DMS53 treated with DMSO at 0.1 percent for 48 hours (cell line): ENCODE results near the gene DSG2.
"Not testable (repeated sequence)": the region's sequence is repeated elsewhere in the genome, so short reads cannot be mapped to it uniquely, and the experiment has no call there.

Experiments
- DNase-seq: peaks from one replicate; lab custom pipeline; 2025; ENCODE audit not compliant: unreplicated experiment; lab: John Stamatoyannopoulos, UW

The DSG2 gene

DNA sequence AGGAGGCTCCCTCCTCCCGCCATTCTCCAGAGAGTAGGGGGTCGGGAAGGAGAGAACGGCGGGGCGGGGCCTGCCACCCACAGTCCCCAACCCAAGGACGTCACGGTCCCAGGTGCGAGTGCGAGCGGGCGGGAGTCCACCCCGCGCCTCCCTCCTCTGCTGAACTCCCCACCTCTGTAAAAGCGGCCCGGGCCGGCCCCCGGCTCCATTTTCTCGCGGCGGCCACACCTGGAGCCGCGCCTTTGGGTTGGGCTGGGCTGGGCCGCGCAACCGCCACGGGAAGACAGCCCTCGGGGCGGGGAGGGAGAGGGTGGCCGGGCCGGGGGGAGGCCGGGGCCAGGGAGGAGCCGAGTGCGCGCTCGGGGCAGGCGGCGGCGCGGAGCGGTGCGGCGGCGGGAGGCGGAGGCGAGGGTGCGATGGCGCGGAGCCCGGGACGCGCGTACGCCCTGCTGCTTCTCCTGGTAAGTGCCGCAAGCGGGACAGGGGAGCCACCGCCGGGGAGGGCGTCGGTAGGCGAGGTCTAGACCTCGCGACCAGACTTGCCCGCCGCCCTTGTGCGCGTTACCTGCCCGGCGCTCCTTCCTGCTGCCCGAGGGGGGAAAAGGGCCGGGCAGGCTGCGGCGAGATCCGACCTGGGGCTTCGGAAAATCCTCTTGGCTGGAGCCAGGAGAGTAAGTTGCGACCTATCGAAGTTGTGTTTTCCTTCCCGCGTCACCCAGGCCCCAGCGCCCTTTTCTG, at the start of gene DSG2:
Gene DSG2, plus strand, starts transcription at position 342 of the 738 bp plus-strand sequence. Its CDS starts 75 bp downstream, at position 417.
- peak; percentile 18 for DNase-seq

DNA sequence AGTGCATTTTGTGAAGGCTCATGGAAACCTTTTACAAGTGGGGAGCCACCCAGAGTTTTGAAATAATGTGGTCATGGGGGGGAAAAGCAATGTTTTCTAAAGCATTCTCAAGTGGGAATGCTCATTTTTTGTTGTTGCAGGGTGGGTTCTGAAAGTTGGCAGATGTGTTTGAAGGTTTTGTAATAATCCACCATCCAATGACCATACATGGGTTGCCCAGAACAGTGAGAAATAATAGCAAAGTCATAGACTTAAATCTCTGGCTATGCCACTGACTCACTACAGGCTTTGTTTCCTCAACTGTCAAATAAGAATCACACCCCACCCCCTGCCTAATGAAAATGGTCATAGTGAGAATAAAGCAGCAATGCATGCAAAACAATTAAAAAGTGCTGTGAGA, 47.6 kb upstream of the DSG2 start:
- DNase-seq = no peak

- no peak for DNase-seq
Observed at GRCh38 chr18:31451625-31452024, 46.4 kb upstream of the DSG2 start.

GRCh38 chr18:31454066-31454708, 43.8 kb upstream of the DSG2 start:
- no peak for DNase-seq

- DNase-seq = no peak
Observed at GRCh38 chr18:31469629-31470028, 28.3 kb upstream of the DSG2 start.

DNA sequence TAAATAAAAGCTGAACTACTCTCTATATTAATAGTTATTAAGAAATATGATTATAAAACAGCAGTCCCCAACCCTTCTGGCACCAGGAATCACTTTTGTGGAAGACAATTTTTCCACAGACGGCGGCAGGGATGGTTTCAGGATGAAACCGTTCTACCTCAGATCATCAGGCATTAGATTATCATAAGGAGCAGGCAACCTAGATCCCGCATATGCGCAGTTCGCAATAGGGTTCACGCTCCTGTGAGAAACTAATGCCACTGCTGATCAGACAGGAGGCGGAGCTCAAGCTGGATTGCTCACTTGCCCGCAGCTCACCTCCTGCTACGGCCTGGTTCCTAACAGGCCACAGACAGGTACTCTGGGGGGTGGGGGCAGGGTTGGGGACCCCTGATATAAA, 19.3 kb upstream of the DSG2 start:
- DNase-seq = no peak

GRCh38 chr18:31482051-31482450, 15.9 kb upstream of the DSG2 start:
- DNase-seq = no peak

DNA sequence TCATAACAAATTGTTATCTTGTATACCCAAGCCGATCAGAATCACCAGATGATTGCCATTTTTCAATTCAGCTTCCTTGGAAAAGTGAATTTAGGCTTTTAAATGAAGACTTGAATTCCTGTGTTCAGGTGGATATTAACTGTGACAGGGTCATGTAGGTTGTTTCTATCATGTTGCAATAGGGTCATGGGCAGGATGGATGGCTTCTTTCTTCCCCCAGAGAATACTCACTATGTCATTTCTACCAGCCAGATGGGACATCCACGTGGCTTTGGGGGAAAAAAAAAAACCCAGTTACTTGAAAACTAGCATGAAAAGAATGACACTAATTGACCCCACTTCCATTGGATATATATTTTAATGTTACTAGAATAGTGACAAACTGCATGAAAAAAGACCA, 14.6 kb upstream of the DSG2 start:
- no peak for DNase-seq

GRCh38 chr18:31484461-31484860, 13.5 kb upstream of the DSG2 start:
- no peak for DNase-seq

DNA sequence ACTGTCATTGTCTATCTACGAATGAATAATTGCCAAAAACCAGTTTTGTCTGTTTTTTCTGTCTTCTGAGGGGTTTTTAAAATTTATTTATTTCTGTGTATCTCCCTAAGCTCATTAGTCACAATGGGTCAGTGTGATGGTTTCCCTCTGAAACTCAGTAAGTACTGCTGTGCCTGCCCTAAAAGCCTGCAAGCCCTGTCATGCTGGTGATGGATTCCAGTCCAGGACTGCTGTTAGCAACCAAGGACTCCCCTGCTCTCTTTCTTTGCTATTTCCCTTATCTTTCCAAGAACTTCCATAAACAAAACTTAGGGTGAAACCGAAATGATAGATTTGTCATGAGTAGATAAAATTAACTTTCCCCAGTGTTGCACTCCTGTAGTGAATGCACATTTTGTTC, 11.8 kb upstream of the DSG2 start:
- DNase-seq = no peak

GRCh38 chr18:31487246-31488015, 10.5 kb upstream of the DSG2 start:
- DNase-seq = no peak

DNA sequence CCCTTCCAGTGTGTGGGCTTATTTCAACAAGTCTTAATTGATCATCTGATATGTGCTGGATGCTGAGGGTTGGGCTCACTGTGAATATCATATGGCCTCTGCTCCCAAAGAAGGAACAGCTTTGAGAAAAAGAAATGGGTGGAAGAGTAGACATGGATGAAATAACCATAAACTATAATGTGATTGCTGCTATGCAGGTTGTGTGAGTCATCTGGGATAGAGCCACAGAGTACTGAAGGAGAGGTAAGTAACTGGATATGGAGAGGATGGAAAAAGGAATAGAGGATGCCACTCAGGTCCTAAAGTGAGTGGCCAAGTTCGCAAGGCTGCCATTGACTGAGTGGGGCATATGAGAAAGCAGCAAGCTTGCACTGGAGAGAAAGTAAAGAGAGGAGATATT, 8.7 kb upstream of the DSG2 start:
- DNase-seq = no peak

- DNase-seq = peak; percentile 15
Observed at GRCh38 chr18:31490387-31490786, 7.6 kb upstream of the DSG2 start.

GRCh38 chr18:31490833-31491232, 7.1 kb upstream of the DSG2 start:
- DNase-seq = no peak

- no peak for DNase-seq
Observed at GRCh38 chr18:31491586-31491985, 6.4 kb upstream of the DSG2 start.

DNA sequence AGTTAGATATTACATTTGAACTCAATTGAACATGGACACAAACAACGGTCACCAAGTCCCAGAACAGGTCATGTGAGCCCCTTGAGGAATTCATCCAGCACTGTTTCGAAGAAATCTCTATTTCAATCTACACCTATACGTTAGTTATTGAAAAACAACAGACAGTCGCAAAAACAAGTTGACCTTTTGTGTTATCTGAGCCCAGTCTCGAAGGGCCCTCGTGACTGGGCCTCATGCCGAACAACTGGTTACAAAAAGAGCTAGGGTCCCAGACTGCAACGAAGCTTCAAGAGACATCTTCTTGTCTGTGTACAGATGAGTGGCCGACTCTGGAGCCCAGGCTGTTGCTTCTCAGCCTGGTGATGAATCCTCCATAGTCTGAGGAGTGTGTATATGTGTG, 5.3 kb upstream of the DSG2 start:
- no peak for DNase-seq

DNA sequence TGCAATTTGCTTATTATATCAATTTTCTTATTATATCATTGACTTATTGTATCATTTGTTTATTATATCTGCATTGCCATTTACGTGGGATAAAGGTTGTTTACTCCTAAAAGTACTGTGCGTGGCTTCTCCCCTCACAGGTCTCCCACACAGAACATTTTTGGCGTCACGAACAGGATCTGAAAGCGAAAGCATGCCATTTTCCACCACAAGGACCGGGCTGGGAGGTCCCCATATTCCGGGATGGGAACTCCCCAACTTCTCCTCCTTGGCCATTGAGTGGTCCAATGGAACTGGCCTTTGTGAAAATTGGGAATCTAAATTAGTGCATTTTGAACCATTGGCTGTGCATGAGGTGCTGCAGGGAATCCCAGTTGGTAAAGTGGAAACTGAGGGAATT, 4.8 kb upstream of the DSG2 start:
- DNase-seq = no peak

GRCh38 chr18:31493941-31494340, 4.0 kb upstream of the DSG2 start:
- DNase-seq = no peak

- not testable (repeated sequence) for DNase-seq
Observed at GRCh38 chr18:31494705-31495244, 3.2 kb upstream of the DSG2 start.

DNA sequence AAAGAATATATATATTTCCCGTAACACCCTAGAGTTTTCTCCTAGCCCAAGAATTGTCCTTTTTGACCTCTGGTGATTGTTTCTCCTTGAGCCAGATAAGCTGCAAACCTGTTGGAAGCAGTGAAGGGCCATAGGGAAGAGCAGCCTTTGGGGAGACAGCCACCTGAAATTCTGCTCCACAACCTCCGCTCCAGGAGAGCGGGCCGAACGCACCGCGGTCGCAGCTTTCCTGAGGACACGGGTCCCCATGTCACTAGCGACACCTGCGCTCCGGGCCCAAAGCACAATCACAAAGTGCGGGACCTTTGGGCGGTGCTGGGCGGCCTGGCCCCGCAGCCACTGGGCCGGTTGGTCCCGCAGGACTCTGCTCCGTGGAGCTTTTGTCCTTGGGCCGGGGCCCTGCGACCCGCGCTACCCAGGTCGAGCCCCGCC, 557 bp upstream of the DSG2 start:
- DNase-seq = peak; percentile 7
